Uterus (tissue), 2 donors: Measurements from ENCODE around the gene FAM229A.

Experiments
- POLR2A ChIP-seq, 2 donors: fragments of 450-650 bp; IDR thresholded peaks; one replicate each; pipeline ENCODE4 v1.6.1; 2016; ENCODE audit warnings: antibody characterized with exemption in 2 of 2, mild to moderate bottlenecking in 1 of 2, moderate library complexity in 1 of 2
- TF ChIP-seq, protein P1 (sequence below), 4 experiments: fragments of 200-600 bp in 2 of 4; fragments of 450-650 bp in 2 of 4; sonication (generic) in 2 of 4; IDR thresholded peaks; one replicate each; pipeline ENCODE4 v1.5.1; 2016 to 2019; ENCODE audit warnings: antibody characterized with exemption in 4 of 4, mild to moderate bottlenecking in 2 of 4, moderate library complexity in 1 of 4

DNA sequence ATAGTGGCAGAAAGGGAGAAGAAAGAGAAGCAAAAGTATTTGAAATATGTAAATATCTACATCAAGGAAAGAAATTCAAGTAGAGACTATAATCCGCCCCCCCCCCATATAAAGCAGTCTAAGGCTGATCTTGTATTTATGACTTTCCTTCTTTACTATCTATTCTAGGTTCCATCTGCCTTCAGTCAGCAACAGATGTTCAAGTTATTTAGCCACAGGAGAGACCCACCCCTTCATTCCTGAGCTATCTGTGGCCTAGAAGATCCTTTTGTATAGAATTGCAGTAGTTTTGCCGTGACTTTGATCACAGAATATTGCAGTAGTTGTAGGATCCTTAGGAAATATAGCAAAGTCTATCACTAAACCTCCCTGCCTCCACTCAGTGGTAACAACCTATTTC is 42.7 kb upstream of the FAM229A start:
- TF ChIP-seq, protein P1, sequence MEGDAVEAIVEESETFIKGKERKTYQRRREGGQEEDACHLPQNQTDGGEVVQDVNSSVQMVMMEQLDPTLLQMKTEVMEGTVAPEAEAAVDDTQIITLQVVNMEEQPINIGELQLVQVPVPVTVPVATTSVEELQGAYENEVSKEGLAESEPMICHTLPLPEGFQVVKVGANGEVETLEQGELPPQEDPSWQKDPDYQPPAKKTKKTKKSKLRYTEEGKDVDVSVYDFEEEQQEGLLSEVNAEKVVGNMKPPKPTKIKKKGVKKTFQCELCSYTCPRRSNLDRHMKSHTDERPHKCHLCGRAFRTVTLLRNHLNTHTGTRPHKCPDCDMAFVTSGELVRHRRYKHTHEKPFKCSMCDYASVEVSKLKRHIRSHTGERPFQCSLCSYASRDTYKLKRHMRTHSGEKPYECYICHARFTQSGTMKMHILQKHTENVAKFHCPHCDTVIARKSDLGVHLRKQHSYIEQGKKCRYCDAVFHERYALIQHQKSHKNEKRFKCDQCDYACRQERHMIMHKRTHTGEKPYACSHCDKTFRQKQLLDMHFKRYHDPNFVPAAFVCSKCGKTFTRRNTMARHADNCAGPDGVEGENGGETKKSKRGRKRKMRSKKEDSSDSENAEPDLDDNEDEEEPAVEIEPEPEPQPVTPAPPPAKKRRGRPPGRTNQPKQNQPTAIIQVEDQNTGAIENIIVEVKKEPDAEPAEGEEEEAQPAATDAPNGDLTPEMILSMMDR (IDR thresholded peaks at IDR 0.05): no peak
- TF ChIP-seq POLR2A (IDR thresholded peaks at IDR 0.05): no peak
